Activated naive CD4-positive, alpha-beta T cell treated with anti-CD3 and anti-CD28 coated beads for 36 hours (primary cell): ENCODE data around the gene TNFRSF19. TPM values are rescaled to one million over a fixed set of nuclear protein-coding genes. Genes with fewer than 3 reads are reported as not detected.

Experiments used
- CTCF ChIA-PET: fragments of 350-600 bp; sonication (Branson Sonifier 250); formaldehyde crosslinking; loops from one replicate; lab custom pipeline; 2021; ENCODE audit warnings: antibody characterized with exemption; lab: Charles Lee
- DNase-seq: peaks from one replicate; pipeline ENCODE4 v3.0.0-alpha.2; 2020
- H3K27ac Mint-ChIP-seq: one replicate; pipeline ENCODE4 v1.8.0; 2021; ENCODE audit warnings: mild to moderate bottlenecking, mixed read lengths
- H3K27me3 Mint-ChIP-seq: one replicate; pipeline ENCODE4 v1.8.0; 2021; ENCODE audit warnings: low read depth, mixed read lengths
- H3K36me3 Mint-ChIP-seq: one replicate; pipeline ENCODE4 v1.8.0; 2021; ENCODE audit warnings: low read depth, mixed read lengths
- H3K4me1 Mint-ChIP-seq: one replicate; pipeline ENCODE4 v1.8.0; 2021; ENCODE audit warnings: low read depth, mixed read lengths
- H3K4me3 Mint-ChIP-seq: one replicate; pipeline ENCODE4 v1.8.0; 2021; ENCODE audit warnings: mild to moderate bottlenecking, moderate library complexity, mixed read lengths
- H3K9me3 Mint-ChIP-seq: one replicate; pipeline ENCODE4 v1.8.0; 2021; ENCODE audit warnings: mixed read lengths
- intact Hi-C: fragments of 100-400 bp; cut with micrococcal nuclease; formaldehyde crosslinking; loops from one replicate; pipeline ENCODE4 v1.15.1; 2023
- total RNA-seq, 2 experiments: library from RNA; stranded (reverse); gene quantifications; one replicate each; pipeline ENCODE4 v1.2.3, GENCODE V29; 2021

TNFRSF19 gene
- total RNA-seq, 2 experiments from 2014 or later: not detected

DNA sequence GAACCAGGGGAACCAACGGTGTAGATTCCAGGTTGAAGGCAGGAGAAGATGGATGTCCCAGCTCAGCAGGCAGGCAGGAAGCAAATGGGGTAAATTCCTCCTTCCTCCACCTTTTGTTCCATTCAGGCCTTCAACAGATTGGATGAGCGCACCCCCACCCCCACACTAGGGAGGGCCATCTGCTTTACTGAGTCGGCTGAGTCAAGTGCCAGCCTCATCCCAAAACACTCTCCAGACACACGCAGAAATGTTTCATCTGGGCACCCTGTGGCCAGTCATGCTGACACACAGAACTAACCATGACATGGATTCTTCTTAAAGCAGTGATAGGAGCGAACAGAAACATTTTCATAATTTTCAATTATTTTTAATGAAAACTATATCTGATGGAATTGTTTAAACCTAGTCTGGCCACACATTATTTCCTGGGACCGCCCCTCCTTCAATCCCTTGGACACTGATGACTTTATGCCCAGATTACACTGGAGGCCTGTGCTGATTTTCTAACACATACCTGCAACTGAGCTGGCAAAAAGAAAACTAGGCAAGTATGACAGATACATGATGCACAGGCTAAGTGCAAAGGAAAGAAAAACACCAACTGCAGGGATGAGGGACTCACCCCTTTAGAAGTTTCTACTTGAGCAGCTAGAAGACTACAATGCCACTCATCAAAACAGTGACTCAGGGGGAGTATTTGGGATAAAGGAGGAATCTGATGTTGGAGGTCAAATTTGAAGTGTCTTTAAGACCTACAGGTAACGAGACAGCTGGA, 154.2 kb downstream of the TNFRSF19 start:
- peaks cover 1% of the 10 kb centered on the region for H3K4me1 Mint-ChIP-seq
- CTCF ChIA-PET: no interaction called here
- intact Hi-C loops: no loop called here
- no peak for DNase-seq
- peaks cover 8% of the 10 kb centered on the region for H3K36me3 Mint-ChIP-seq
- H3K4me3 Mint-ChIP-seq: no peak overlapping the region
- H3K27ac Mint-ChIP-seq: no peak overlapping the region
- no peaks in the 10 kb centered on the region for H3K9me3 Mint-ChIP-seq
- no peaks in the 10 kb centered on the region for H3K27me3 Mint-ChIP-seq

Other genes starting within 250 kb of the TNFRSF19 start
- 10 to 100 TPM; 26.1 to 30.8 TPM for gene SACS, start 136.7 kb upstream of the TNFRSF19 start, total RNA-seq